ENCODE data around the gene GPR119. TPM values are rescaled to one million over a fixed set of nuclear protein-coding genes. Genes with fewer than 3 reads are reported as not detected.
A peak's percentile ranks its signal among the peaks of the same experiment; 100 is the strongest.
"Not testable (repeated sequence)": the region's sequence is repeated elsewhere in the genome, so short reads cannot be mapped to it uniquely, and the experiment has no call there.

The GPR119 gene
- not detected for total RNA-seq

GRCh38 chrX:130385520-130385919 lies at the start of gene GPR119:
GPR119 (minus strand) TSS chrX:130385674; CDS start chrX:130385447, 227 bp downstream.
- no peak for ATAC-seq

GRCh38 chrX:130429236-130429635 lies 43.8 kb upstream of the GPR119 start:
- not testable (repeated sequence) for ATAC-seq

- no peak for ATAC-seq
Observed at GRCh38 chrX:130426531-130426930, 41.1 kb upstream of the GPR119 start.

- ATAC-seq: no peak
Observed at GRCh38 chrX:130419263-130419662, 33.8 kb upstream of the GPR119 start.

DNA sequence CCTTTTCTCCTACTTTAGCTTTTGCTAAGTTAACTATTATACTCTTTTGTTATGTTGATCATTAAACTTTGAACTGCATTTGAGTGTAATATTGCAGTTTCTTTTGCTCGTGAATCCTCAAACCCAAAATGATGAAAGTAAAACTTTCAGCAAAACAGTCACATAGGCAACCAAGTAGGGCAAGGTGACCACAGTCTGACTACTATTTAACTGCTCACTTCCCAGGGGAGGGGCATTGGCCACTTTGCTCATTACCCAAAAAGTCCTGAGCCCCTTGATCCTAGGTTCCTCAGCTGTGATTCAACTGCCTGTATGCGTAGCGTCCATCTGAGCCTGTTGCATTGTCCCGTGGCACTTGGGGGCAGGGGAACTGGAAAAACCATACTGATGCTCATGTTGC lies 33.3 kb upstream of the GPR119 start:
- ATAC-seq: no peak

DNA sequence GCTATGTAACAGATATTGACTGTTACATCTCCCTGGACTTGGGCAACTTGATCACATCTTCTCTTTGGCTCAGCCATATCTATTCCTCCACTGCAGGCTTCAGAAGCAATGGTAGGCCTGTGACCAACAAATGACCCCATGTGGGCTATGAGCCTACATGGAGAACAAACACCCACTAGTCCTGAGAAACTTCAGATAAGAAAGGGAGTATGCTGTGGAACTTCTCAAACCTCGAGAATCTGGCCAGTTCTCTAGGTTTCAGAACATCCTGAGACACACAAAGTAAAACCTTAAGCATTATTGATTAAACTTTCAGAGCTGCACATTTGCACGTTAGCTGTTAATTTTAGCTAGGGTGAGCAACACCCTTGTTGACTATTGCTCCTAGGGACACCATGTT lies 32.6 kb upstream of the GPR119 start:
- no peak for ATAC-seq

DNA sequence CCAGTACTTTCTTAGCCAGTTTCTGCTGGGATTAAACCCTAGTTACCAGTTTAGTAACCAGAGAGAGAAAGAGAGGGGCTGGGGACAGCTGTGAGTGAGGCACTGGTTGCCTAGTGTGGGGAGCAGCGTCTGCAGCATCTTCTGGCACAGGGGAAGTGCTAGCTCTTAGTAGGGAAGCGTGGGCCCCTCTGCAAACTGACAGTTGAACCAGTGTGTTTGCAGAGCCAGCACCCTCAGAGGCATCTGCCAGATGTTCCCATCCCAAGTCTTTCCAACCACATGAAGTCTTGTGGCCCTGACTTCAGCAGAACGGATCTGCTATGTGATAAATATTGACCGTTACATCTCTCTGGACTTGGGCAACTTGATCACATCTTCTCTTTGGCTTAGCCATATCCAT lies 31.3 kb upstream of the GPR119 start:
- ATAC-seq: no peak

GRCh38 chrX:130415201-130415600 lies 29.7 kb upstream of the GPR119 start:
- no peak for ATAC-seq

GRCh38 chrX:130414800-130415199 lies 29.3 kb upstream of the GPR119 start:
- no peak for ATAC-seq

DNA sequence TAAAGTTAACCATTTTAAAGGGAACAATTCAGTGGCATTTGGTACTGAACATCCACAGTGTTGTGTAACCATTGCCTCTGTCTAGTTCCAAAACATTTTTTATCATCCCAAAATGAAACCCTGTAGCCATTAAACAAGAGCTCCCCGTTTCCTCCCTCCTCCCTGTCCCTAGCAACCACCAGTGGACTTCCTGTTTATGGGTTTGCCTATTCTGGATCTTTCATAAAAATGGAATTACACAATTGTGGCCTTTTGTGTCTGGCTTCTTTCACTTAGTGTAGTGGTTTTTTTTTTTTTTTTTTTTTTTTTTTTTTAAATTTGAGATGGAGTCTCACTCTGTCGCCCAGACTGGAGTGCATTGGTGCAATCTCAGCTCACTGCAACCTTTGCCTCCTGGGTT lies 27.9 kb upstream of the GPR119 start:
- ATAC-seq: no peak

DNA sequence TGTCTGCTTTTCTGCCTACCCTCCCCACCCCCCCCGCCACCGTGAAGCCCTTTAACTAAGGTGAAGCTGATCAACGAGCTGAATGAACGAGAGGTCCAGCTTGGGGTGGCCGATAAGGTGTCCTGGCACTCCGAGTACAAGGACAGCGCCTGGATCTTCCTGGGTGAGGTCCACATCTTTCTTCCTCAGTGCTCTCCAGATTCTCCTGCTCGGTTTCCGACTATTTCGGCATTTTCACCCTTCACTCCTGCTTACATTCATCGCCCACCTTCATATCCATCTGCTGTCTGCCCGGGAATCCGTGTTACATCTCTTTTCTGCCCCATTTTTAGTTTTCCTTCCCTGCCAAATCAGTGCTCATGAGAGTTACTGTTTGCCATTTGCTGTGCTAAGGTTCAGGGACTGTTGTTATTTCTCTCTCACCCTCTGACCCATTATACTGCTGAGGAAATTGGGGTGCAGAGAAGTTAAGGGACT lies 16.8 kb upstream of the GPR119 start:
- ATAC-seq: no peak

DNA sequence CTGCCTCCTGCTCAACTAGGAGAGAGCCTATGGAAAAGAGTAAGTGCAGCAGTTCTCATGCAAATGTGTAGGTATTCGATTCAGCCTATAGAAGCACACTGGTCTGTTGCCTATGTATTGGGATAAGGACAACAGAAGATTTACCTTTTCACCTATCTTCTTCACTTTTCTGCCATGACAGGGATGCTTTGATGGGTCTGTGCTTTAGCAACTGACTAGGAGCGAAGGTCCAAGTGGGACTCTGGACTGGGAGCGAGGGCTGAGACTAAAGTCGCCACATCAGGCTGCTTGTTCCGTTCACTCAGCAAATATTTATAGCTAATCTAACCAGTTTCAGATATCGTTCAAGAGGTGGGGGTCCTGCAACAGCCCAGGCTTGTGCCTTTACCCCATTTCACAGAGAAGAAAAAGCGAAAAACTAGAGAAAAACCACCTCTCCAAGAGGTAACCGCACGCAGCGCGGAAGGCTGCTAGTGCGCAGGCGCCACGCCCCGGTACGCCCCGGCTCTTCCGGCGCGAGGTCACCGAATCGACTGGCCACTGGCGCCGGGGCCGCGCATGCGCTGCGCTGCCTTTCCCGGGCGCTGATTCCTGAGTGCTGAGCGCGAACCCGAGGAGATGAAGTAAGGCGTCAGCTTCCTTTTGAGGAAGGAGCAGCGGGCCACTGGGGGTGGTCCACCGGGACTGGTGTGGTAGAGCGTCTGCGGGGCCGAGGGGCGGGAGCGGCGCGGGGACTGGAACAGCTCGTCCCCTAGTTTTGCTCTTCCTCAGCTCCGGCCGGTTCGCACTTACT lies 16.1 kb upstream of the GPR119 start, which contains the start of gene RBMX2:
RBMX2 (plus strand) TSS at position 573 of the 793 bp plus-strand sequence; CDS start at position 619, 46 bp downstream.
- ATAC-seq: peak; percentile 90

DNA sequence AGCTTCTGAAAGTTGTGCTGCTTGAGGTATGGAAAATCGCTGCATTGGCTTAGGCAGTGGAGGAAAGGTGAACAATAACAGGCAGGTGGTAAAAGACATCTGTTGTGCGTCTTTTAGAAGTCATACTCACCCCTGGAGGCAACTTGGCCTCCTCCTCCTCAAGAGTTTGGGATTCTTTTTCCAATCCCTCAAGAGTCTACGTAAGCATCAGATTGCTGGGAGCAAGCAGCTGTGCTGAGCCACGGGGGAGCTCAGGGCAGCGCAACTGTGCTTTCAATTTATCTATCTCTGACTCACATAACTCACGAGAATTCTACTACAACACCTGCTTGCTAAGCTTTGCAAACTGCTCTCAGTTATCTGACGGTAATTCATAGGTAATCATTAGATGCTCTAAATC lies 9.9 kb upstream of the GPR119 start:
- no peak for ATAC-seq

DNA sequence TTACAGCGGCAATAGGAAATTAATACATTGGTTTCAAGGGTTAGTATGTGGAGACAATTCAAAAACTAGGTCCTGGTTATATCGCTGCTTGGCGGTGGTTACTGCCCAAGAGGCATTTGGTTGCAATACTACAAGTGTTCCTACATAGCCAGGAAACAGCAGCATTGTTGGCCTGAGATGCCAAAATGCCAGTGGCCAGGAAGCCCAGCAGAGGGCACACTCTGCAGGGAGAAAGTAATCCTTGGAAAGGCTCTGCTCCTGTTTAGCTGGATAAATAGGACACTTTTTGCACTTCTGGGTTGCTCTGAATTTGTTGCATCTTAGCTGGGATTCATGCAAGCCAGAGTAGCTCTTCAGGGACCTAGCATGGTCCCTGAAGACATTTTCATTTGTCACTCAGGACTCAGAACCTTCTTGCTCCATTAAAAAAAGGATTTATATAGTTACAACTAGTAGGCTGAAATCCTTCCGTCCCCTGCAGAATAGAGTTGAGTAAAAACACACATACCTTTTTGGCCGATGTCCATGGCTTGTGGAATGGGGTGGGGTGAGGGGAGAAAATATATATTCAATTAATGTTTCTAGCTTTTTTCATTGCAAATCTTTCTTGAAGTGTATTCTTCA lies 8.1 kb upstream of the GPR119 start:
- ATAC-seq: peak; percentile 48

GRCh38 chrX:130386408-130386808 lies 934 bp upstream of the GPR119 start:
- no peak for ATAC-seq

- no peak for ATAC-seq
Observed at GRCh38 chrX:130378024-130378669, 7.3 kb downstream of the GPR119 start.

GRCh38 chrX:130376077-130376476 lies 9.4 kb downstream of the GPR119 start:
- ATAC-seq: no peak

DNA sequence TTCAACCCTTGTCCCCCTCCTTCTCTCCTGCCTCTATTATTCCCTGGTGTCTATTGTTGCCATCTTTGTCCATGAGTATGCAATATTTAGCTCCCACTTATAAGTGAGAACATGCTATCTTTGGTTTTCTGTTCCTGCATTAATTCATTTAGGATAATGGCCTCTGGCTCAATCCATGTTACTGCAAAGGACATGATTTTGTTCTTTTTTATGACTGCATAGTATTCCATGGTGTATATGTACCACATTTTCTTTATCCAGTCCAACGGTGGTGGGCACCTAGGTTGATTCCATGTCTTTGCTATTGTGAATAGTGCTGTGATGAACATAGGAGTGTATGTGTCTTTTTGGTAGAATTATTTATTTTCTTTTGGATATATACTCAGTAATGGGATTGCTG lies 33.4 kb downstream of the GPR119 start:
- not testable (repeated sequence) for ATAC-seq

DNA sequence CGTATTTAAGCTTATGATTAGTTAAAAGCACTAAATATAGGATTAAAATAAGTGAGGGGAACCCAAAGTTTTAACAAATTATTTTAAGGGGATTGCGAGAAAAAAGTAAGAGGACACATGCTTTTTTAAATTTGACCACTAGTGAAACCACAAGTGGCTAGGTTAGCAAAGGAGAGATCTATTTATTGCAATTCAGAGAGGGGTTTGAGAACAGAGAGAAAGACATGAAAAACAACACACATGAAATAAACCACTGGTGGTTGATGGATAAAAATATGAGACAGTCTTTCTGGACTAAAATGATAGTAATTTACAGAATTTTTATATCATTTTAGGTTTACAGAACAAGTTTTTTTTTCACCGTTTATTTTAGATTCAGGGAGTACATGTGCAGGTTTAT lies 33.9 kb downstream of the GPR119 start:
- ATAC-seq: no peak

DNA sequence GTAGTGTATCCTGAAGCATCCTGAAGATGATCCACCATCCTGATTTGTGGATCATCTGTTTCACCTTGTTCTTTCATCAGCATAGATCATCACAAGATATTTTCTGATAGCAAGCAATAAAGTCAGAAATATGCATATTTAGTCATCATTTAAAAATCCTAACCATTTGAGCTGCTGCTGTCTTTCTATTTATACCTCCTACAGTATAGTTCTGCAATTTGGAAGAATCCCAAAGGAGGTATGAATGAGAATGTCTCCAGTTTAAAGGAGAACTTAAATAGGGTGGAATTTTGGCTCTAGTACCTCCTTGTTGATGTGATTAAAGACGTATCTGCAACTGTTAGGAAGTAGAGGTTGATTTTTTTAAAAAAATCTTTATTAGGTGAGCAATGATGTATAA lies 38.2 kb downstream of the GPR119 start:
- no peak for ATAC-seq

GRCh38 chrX:130343411-130343810 lies 42.1 kb downstream of the GPR119 start:
- no peak for ATAC-seq

DNA sequence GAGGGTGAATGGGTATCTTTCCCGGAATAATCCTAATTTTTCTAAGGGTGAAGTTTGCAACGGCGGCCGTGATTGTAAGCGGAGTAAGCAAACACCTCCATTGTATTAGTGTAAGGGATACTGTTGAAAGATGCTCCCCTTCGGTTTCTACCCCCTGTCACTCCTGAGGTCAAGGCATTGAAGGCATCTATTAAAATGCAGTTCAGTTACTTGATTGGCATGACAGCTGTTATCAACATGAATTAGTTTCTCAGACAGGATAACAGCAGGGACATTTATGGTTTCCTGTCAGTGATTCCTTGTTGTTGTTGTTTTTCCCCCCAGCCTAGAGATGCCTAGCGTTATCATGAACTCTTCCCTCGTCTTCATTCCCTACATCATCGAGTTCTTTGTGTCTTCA lies 45.2 kb downstream of the GPR119 start:
- ATAC-seq: no peak

GRCh38 chrX:130339408-130340222 lies 45.9 kb downstream of the GPR119 start, which contains the start of gene SLC25A14:
SLC25A14 (plus strand) TSS chrX:130339919; CDS start chrX:130340279, 360 bp downstream.
- ATAC-seq: peak; percentile 86
